Tibial nerve (tissue), 4 donors: ENCODE measurements around the gene CDKN3. TPM values are rescaled to one million over a fixed set of nuclear protein-coding genes. Genes with fewer than 3 reads are reported as not detected.
"Not testable (repeated sequence)": the region's sequence is repeated elsewhere in the genome, so short reads cannot be mapped to it uniquely, and the experiment has no call there.

Source experiments
- DNase-seq, 2 donors: peaks; one replicate each; pipeline ENCODE4 v3.0.0-alpha.2; 2019; ENCODE audit warnings: low spot score in 2 of 2
- H3K27ac ChIP-seq, 4 donors: fragments of 200-600 bp; sonication (generic) in 3 of 4; one replicate each; pipeline ENCODE4 v1.5.1; 2017 to 2019; ENCODE audit warnings: mild to moderate bottlenecking in 1 of 4
- H3K27me3 ChIP-seq, 2 donors: fragments of 200-600 bp; sonication (generic) in 1 of 2; one replicate each; pipeline versions ENCODE4 v1.5.1 to v1.6.0; 2017 to 2019
- H3K36me3 ChIP-seq, 3 donors: fragments of 200-600 bp; sonication (generic); one replicate each; pipeline ENCODE4 v1.5.1; 2018 to 2019
- H3K4me1 ChIP-seq, 4 donors: fragments of 200-600 bp; sonication (generic) in 3 of 4; one replicate each; pipeline ENCODE4 v1.5.1; 2017 to 2019
- H3K4me3 ChIP-seq, 4 donors: fragments of 200-600 bp; sonication (generic) in 3 of 4; one replicate each; pipeline ENCODE4 v1.5.1; 2017 to 2019; ENCODE audit warnings: mild to moderate bottlenecking in 1 of 4, moderate library complexity in 1 of 4
- H3K9me3 ChIP-seq, 4 donors: fragments of 200-600 bp; sonication (generic) in 3 of 4; one replicate each; pipeline ENCODE4 v1.5.1; 2017 to 2019
- EP300 ChIP-seq, 2 donors: sonication (generic); formaldehyde crosslinking; IDR thresholded peaks; one replicate each; pipeline ENCODE4 v1.6.1; 2017; ENCODE audit warnings: antibody characterized with exemption in 2 of 2, mild to moderate bottlenecking in 1 of 2
- POLR2A ChIP-seq, 2 donors: fragments of 450-650 bp; IDR thresholded peaks; one replicate each; pipeline ENCODE4 v1.6.1; 2017; ENCODE audit warnings: antibody characterized with exemption in 2 of 2, mild to moderate bottlenecking in 2 of 2, moderate library complexity in 2 of 2
- WGBS, 2 donors: methylation state at CpG; one replicate each; pipeline ENCODE4 v1.1.5; 2018; 5-methylcytosine and 5-hydroxymethylcytosine counted together
- total RNA-seq, 4 donors: library from RNA; depleted of rRNA; stranded (reverse); fragments of >200 nt; gene quantifications; one replicate each; pipeline ENCODE4 v1.1.0, GENCODE V29; 2016
- TF ChIP-seq, protein P1 (sequence below), 5 experiments: fragments of 200-600 bp in 3 of 5; fragments of 450-650 bp in 2 of 5; sonication (generic) in 3 of 5; IDR thresholded peaks; one replicate each; pipeline ENCODE4 v1.5.1; 2016 to 2019; ENCODE audit warnings: antibody characterized with exemption in 5 of 5, mild to moderate bottlenecking in 3 of 5, moderate library complexity in 2 of 5

Gene CDKN3
- total RNA-seq, 4 donors from 2014 or later = 3.6 to 4.6 TPM; not detected in 2

DNA sequence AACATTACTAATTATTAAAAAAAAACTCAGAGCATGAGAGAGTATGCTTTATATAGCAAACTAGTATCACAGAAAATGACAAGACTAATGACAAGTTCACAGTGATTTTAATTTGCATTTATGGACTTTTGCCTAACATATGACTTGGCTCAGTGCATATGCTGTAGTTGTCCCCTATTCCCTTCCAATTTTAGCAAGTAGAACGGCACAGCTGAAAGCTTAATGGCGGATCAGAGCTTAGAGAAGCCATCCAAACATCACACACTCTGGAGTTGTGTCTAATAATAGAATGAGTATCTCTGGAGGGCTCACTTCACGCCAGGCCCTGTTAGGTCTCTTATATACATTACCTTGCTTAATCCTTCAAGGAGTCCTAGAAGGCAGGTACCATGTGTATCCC lies 31.1 kb downstream of the CDKN3 start:
- Histone ChIP-seq H3K36me3 (peaks cover 0 to 84% (median 0%) of the 10 kb centered on the region in 3 donors), H3K4me1 (peaks cover 0 to 4% (median 0%) of the 10 kb centered on the region in 4 donors), H3K27ac (no peak overlapping the region), H3K4me3 (no peak overlapping the region), H3K27me3 (no peaks in the 10 kb centered on the region), H3K9me3 (no peaks in the 10 kb centered on the region)
- 73 to 79% methylated on average over 3 of the region's 3 CpGs for WGBS, 2 donors
- TF ChIP-seq POLR2A (IDR thresholded peaks at IDR 0.05) = no peak
- TF ChIP-seq, protein P1, sequence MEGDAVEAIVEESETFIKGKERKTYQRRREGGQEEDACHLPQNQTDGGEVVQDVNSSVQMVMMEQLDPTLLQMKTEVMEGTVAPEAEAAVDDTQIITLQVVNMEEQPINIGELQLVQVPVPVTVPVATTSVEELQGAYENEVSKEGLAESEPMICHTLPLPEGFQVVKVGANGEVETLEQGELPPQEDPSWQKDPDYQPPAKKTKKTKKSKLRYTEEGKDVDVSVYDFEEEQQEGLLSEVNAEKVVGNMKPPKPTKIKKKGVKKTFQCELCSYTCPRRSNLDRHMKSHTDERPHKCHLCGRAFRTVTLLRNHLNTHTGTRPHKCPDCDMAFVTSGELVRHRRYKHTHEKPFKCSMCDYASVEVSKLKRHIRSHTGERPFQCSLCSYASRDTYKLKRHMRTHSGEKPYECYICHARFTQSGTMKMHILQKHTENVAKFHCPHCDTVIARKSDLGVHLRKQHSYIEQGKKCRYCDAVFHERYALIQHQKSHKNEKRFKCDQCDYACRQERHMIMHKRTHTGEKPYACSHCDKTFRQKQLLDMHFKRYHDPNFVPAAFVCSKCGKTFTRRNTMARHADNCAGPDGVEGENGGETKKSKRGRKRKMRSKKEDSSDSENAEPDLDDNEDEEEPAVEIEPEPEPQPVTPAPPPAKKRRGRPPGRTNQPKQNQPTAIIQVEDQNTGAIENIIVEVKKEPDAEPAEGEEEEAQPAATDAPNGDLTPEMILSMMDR (IDR thresholded peaks at IDR 0.05) = no peak
- no peak for TF ChIP-seq EP300 (IDR thresholded peaks at IDR 0.05)
- no peak for DNase-seq

DNA sequence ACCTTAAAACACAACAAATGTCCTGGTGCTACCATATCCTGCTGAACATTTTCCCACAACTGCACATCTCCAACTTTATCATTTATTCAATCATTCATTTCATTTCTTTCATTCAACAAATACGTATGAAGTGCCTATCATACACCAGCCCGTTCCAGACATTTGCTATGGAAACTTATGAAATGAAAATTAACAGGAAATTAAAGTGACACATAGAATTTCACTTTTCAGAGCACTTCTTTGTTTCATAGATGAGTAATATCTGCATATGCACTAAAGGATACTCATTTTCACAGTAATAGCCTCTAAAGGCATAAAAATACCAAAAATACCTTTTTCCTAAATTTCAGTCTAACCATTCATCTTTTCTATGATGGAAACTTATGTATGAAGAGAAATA lies 31.7 kb downstream of the CDKN3 start:
- 83 to 90% methylated on average over 2 of the region's 2 CpGs for WGBS, 2 donors
- H3K36me3 ChIP-seq = peaks cover 0 to 80% (median 0%) of the 10 kb centered on the region in 3 donors

DNA sequence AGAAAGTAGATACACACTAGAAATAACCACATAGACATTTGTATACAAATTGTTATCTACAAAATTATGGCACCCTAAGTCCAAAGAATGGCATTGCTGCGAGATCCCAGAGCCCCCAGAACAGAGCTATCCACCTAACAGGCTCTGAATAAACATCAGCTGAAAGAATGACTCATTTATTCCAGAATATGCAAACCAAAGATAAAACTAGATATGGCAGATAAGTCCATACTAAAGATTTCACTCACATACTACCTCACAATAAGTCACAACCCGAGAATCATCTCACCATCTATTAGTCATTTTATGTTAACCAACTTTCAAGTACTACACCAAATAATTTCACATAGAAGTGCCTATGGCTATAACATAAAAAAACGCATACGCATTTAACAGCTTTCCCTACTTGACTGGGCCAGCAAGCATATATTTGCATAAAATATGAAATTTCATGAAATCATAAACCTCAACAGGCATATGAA lies 38.7 kb downstream of the CDKN3 start:
- no peak overlapping the region for H3K27ac ChIP-seq

More for the DNA sequence above, 31.7 kb downstream of the CDKN3 start:
- Histone ChIP-seq H3K27me3 (no peaks in the 10 kb centered on the region), H3K9me3 (no peaks in the 10 kb centered on the region), H3K4me1 (peaks cover 0 to 9% (median 0%) of the 10 kb centered on the region in 4 donors), H3K4me3 (no peak overlapping the region), H3K27ac (no peak overlapping the region)
- no peak for TF ChIP-seq EP300 (IDR thresholded peaks at IDR 0.05)
- TF ChIP-seq POLR2A (IDR thresholded peaks at IDR 0.05) = no peak
- TF ChIP-seq, protein P1 (IDR thresholded peaks at IDR 0.05) = no peak
- no peak for DNase-seq

DNA sequence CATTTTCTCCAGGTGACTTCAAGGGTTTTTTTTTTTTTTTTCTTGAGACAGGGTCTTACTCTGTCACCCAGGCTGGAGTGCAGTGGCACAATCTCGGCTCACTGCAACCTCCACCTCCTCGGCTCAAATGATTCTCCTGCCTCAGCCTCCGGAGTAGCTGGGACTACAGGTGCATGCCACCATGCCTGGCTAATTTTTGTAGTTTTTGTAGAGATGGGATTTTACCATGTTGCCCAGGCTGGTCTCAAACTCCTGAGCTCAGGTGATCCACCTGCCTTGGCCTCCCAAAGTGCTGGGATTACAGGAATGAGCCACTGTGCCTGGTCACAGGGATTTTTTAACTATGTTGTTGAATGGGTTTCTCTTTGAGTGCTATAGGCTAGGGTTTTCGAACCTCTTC lies 41.1 kb downstream of the CDKN3 start:
- H3K4me3 ChIP-seq, H3K9me3 ChIP-seq, H3K27me3 ChIP-seq, H3K36me3 ChIP-seq, H3K27ac ChIP-seq, DNase-seq: not testable (repeated sequence)
- 93 to 95% methylated on average over 4 of the region's 4 CpGs for WGBS, 2 donors
- H3K4me1 ChIP-seq = peaks cover 0 to 43% (median 9%) of the 10 kb centered on the region in 4 donors

More for the DNA sequence above, 38.7 kb downstream of the CDKN3 start:
- H3K9me3 ChIP-seq = no peaks in the 10 kb centered on the region
- WGBS, 2 donors = 88 to 89% methylated on average over 4 of the region's 4 CpGs
- peaks cover 0 to 13% (median 0%) of the 10 kb centered on the region in 3 donors for H3K36me3 ChIP-seq
- no peak for TF ChIP-seq POLR2A (IDR thresholded peaks at IDR 0.05)
- no peak for TF ChIP-seq EP300 (IDR thresholded peaks at IDR 0.05)
- TF ChIP-seq, protein P1 (IDR thresholded peaks at IDR 0.05) = no peak
- H3K27me3 ChIP-seq = no peaks in the 10 kb centered on the region
- H3K4me1 ChIP-seq = peaks cover 0 to 48% (median 9%) of the 10 kb centered on the region in 4 donors
- DNase-seq = no peak
- H3K4me3 ChIP-seq = no peak overlapping the region

DNA sequence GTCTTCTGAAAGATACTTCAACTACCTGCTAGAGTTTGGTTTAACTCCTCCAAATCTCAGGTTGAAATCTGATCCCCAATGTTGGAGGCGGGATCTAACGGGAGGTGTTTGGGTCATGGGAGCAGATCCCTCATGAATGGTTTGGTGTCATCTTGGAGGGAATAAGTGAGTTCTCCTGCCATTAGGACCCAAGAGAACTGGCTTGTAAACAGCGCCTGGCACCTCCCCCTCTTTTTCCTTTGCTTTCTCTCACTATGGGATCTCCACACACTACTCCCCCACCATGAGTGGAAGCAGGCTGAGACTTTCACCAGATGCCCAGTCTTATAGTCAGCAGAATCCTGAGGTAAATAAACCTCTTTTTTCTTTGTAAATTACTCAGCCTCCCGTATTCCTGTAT lies 41.9 kb downstream of the CDKN3 start:
- Histone ChIP-seq H3K4me1 (peaks cover 0 to 37% (median 9%) of the 10 kb centered on the region in 4 donors), H3K36me3 (no peaks in the 10 kb centered on the region), H3K9me3 (no peaks in the 10 kb centered on the region), H3K27me3 (no peaks in the 10 kb centered on the region), H3K4me3 (no peak overlapping the region), H3K27ac (no peak overlapping the region)
- no peak for DNase-seq
- WGBS, 2 donors = 83 to 87% methylated on average over 4 of the region's 4 CpGs
- TF ChIP-seq, protein P1 (IDR thresholded peaks at IDR 0.05) = no peak
- no peak for TF ChIP-seq POLR2A (IDR thresholded peaks at IDR 0.05)
- TF ChIP-seq EP300 (IDR thresholded peaks at IDR 0.05) = no peak
